ENCODE data around the gene USP14. TPM values are rescaled to one million over a fixed set of nuclear protein-coding genes. Genes with fewer than 3 reads are reported as not detected.

Gene USP14
- total RNA-seq, 1 experiment from 2014 or later: 18.5 TPM

- no peak for DNase-seq (ENCODE audit: low read depth)
These were observed 1.6 kb downstream of the USP14 start for GRCh38 chr18:159933-160332.

DNA sequence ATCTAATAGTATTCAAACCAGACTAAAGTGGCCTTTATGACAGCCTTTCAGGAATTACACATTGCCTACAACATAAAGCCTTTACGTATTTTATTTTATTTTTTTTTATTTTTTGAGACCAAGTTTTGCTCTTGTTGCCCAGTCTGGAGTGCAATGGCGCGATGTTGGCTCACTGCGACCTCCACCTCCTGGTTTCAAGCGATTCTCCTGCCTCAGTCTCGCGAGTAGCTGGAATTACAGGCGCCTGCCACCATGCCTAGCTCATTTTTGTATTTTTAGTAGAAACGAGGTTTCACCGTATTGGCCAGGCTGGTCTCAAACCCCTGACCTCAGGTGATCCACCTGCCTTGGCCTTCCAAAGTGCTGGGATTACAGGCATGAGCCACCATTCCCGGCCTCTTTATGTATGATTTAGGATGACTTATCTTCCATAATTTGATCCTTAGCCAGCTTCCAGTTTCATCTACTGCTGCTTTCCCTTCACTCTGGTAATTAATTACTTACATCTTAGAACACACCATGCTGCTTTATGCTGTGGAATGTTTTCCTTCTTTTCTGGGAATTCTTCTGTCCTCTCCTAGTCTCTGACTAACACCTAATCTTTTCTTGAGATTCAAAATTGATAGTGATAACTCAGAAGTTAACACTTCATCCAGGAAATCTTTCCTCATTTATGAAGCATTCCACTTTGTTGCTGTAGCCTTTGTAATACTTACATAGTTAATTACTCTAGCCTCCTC, 2.6 kb downstream of the USP14 start:
- DNase-seq (ENCODE audit: low read depth): no peak

- no peak for DNase-seq (ENCODE audit: low read depth)
These were observed 14.0 kb downstream of the USP14 start for GRCh38 chr18:172361-172760.

- no peak for DNase-seq (ENCODE audit: low read depth)
These were observed 21.1 kb downstream of the USP14 start for GRCh38 chr18:179499-179898.

DNA sequence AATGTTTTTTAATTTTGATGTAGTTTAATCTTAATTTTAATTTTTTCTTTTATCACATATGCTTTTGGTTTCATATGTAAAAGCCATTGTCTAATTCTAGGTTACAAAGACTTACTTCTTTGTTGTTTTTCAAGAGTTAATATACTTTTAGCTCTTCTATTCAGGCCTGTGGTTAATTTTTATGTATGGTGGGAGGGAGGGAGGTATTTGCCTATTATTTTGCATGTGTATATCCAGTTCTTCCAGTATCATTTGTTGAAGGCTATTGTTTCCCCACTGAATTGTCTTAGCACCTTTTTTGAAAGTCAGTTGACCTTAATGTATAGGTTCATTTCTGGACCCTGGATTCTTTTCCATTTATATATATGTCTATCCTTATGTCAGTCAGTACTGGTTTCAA, 23.4 kb downstream of the USP14 start:
- no peak for DNase-seq (ENCODE audit: low read depth)

- no peak for DNase-seq (ENCODE audit: low read depth)
These were observed 25.4 kb downstream of the USP14 start for GRCh38 chr18:183769-184168.

DNA sequence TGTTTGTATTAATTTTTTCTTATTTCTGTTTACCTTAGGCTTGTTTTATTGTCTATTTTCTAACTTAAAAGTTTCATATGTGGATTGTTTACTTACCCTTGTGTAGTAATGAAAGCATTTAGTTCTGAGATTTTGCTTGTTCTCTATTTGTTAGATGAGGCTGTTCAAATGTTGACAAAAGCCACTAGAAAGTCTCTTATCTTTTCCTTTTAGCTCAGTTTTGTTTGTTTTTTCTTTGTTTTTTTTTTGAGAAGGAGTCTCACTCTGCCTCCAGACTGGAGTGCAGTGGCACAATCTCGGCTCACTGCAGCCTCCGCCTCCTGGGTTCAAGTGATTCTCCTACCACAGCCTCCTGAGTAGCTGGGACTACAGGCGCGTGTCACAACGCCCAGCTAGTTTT, 30.9 kb downstream of the USP14 start:
- DNase-seq (ENCODE audit: low read depth): no peak

GRCh38 chr18:191725-192124, 33.4 kb downstream of the USP14 start:
- no peak for DNase-seq (ENCODE audit: low read depth)

DNA sequence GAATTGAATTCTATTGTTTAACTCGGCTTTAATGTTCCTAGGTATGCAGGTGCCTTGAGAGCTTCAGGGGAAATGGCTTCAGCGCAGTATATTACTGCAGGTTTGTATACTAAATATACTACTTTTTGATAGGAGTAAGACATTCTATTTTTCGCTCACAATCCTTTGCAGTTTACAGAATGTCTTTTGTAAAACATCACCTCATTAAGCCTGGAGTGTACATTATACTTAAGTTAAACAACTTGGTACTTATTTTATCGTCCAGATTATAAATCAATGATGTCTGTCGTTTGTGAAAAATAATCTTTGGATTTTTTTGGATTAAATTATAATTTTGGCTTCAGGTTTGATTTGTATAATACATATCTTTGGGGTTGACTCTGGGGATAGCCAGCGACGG, 34.4 kb downstream of the USP14 start:
- no peak for DNase-seq (ENCODE audit: low read depth)

DNA sequence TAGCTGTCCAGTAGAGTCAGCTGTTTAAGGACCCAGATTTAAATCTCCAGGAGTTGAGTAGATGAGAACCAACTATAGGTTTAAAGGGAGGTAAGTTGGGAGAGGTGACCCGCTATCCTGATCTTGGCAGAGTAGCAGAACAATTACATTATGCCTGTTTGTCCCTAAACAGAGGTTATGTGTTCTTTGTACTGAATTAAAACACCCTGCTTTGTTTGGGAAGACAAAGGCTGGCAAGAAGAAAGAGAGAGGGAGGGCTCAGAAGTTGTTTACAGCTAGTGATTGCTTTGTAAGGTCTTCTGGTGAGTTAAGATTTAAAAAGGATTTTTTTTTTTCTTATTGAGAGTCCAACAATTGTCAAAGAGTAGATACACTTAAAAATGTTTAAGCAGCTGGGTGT, 37.3 kb downstream of the USP14 start:
- no peak for DNase-seq (ENCODE audit: low read depth)

DNA sequence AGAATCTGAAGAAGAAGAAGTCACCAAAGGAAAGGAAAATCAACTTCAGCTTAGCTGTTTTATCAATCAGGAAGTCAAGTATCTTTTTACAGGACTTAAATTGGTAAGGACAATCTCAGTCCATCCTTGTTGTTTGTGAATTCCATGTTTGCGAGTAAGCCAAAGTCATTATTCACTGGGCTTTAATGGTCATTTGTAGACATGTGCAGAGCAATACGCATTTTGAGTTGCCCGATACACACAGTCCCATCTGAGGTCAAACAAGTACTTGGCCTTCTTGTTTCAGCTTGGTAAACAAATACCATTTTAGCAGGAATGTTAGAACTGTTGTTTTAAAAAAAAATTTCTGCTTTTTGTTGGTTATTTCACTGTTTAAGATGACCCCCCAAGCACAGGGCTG, 40.9 kb downstream of the USP14 start:
- no peak for DNase-seq (ENCODE audit: low read depth)

DNA sequence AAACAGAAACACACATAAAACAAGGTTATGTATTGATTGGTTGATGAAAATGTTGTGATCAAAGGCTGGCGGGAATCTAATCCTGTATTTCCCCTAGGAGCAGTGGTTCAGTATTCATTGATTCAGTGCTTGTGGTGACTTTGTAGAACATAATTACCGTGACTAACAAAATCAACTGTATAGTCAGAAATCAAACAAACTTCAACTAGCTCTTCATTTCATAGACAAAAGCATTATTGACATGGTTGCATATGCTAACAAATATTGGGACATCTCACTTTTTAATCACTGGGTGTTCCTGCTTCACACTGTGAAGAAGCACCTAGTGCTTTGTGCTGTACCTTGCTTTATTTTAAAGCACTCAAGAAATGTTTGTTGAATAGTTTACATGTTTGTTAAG, 41.4 kb downstream of the USP14 start:
- no peak for DNase-seq (ENCODE audit: low read depth)

- DNase-seq (ENCODE audit: low read depth): no peak
These were observed 51.7 kb downstream of the USP14 start for GRCh38 chr18:210075-210474.

DNA sequence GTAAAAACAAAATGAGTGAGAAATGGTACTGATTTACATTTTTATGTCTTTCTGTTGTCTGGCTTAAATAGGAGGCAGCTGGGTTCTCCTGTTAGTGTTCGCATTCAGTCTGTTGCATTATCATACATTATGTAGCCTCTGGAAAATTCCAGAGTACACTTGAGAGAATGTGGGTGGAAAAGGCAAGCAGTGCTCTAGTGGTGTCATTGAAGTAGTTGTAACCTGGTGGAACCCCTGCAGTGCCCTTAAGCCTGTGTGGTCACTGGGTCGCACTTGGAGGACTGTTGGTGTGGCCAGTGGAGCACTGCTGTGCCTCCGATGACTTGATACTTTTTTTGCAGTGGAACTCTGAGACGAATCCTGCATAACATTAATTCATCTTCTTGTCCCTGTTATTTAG, 52.4 kb downstream of the USP14 start:
- no peak for DNase-seq (ENCODE audit: low read depth)

DNA sequence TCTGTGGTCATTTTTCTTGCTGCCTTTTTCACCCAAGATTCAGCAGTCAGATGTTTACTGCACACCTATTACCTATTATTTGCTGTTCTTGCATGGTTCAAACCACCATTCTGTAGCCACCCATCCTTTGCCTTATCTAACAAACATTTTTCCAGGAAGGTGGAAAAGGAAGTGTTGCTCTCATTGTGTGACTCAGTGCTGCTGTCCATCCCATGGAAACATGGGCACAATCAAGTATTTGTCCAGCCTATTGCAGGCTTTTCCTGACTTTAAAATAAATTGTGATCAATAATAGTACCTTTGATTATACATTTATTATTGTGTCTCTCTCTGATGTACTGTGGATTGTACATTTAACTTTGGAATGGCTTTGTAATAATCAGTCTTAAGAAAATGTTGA, 53.2 kb downstream of the USP14 start:
- DNase-seq (ENCODE audit: low read depth): no peak

DNA sequence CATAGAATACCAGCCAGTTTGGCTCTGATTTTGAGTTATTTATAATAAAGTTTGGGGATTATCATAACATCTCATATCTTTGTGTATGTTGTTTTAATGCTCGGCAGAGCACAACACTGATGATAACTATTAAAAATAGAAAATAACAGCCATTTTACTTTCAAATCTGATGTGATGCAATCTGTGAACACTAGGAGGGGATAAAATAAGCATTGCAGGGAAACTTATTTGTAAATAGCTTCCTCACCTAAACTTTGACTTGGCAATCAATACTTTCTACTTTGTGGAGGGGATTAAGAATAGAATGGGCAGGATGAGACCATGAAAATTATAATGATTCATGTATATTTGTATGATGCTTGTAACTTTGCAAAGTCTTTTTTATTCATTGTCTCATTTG, 54.4 kb downstream of the USP14 start:
- no peak for DNase-seq (ENCODE audit: low read depth)

- no peak for DNase-seq (ENCODE audit: low read depth)
These were observed 55.1 kb downstream of the USP14 start for GRCh38 chr18:213505-213904.

DNA sequence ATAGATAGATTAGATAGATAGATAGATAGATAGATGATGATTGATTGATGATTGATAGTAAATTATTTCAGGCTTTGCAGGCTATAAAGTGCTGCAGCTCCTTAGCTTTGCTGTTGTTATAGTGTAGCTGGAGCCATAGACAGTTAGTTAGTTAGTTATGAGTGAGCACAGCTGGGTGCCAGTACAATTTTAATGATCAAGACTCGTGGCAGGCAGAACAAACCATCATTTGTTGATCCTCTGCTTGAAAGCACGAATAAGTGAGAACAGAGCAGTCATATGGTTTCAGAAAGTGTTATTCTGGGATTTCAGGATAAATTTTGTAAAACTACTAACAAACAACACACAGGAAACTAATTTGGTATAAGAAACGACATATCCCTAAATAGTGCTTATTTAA, 55.6 kb downstream of the USP14 start:
- DNase-seq (ENCODE audit: low read depth): no peak

DNA sequence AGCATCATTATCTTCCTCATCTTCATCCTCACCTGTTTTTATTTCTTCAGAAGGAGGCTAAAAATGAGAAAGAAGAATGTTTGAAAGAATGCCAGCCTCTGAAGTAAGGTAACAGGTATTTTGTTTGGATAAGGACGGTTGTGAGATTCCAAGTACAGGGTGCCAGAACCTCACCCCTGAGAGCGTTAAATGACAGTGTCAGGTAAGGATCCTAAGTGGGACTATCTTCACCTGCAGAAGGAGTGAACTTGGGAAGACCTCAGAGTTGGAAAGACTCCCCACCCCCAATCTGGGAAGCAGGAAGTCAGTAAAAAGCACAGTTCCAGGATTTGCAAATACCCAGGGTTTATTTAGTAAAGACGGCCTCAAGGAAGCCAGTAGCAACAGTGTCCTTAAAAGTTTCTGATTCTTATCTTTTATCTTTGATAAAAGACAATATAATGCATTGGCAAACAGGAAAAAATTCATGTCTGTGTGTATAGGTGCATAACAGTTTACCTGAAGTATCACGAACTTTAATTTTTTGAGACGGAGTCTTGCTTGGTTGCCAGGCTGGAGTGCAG, 57.2 kb downstream of the USP14 start:
- no peak for DNase-seq (ENCODE audit: low read depth)

DNA sequence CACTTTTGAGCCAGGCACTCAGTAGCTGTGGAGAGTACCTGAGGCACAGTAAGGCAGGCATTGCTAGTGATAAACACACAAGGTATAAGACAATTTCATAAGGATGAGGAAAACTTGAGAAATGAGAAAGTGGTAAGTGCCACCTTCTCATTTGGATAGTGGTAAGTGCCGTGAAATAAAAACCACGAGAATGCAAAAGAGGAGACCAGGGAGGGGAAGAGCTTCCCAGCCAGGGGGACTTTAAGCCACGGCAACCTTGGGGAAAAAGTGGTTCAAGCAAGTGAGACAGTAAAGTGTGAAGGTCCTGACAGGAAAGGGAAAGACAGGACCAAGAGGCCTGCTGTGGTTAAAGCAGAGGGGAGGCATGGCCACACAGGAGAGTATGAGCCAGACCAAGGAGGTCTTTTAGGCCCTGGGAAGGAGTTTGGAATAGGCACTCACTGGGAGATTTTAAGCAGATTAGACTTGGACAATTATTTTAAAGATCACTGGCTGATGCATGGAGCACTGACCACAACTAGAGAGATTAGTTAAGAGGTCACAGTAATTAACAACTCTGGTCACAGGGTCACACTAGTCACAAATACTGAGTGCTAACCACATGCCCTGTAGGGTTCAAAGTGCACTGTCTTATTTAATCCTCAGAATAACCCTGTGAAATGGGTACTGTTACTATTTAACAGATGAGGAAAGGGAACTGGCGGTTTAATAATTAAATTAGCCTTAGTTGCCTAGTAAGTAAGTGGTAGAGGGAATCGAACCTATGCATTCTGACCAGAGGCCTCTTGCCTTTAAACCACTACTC, 59.4 kb downstream of the USP14 start:
- DNase-seq (ENCODE audit: low read depth): no peak

- no peak for DNase-seq (ENCODE audit: low read depth)
These were observed 62.4 kb downstream of the USP14 start for GRCh38 chr18:220708-221107.

GRCh38 chr18:225745-226144, 67.4 kb downstream of the USP14 start:
- DNase-seq (ENCODE audit: low read depth): no peak

- DNase-seq (ENCODE audit: low read depth): no peak
These were observed 69.0 kb downstream of the USP14 start for GRCh38 chr18:227374-227773.
